Measurements from ENCODE around the gene RRP15. TPM values are rescaled to one million over a fixed set of nuclear protein-coding genes. Genes with fewer than 3 reads are reported as not detected.
A peak's percentile ranks its signal among the peaks of the same experiment; 100 is the strongest.

Gene RRP15
- polyA plus RNA-seq, 1 experiment, result 7.9 TPM

- ChIA-PET CTCF (interaction anchor here (0.6 to 4.0 kb wide), 17 partner anchors 8 to 1665 kb away, joined by 3 to 50 read pairs (median 10); partner anchors contain the start of gene TGFB2), POLR2A (no interaction called here)
- no peak for TF ChIP-seq CTCF (IDR thresholded peaks at IDR 0.05; ENCODE audit: low read depth, low read length)
- DNase-seq (ENCODE audit: low read depth, low spot score), result no peak
- no peak overlapping the region for H3K4me3 ChIP-seq (ENCODE audit: low read depth, low read length)
- H3K27me3 ChIP-seq (ENCODE audit: control insufficient read depth, insufficient read depth, low read length), result no peaks in the 10 kb centered on the region
- H3K27ac ChIP-seq (ENCODE audit: low read depth, low read length), result no peak overlapping the region
- H3K9me3 ChIP-seq (ENCODE audit: control insufficient read depth, insufficient read depth, low read length), result peaks cover 6% of the 10 kb centered on the region; the same call in 1 of the 2 replicates
Measured at GRCh38 chr1:218328769-218329168, 43.7 kb downstream of the RRP15 start.

- ChIA-PET CTCF (interaction anchor here (0.5 to 4.0 kb wide), 50 partner anchors 9 to 1483 kb away, joined by 3 to 50 read pairs (median 4); partner anchors contain the start of gene TGFB2), POLR2A (interaction anchor here (0.5 kb wide), 1 partner anchor 546 kb away, joined by 3 read pairs; no protein-coding TSS in a partner anchor)
- no peaks in the 10 kb centered on the region for H3K27me3 ChIP-seq (ENCODE audit: control insufficient read depth, insufficient read depth, low read length)
- H3K27ac ChIP-seq (ENCODE audit: low read depth, low read length), result no peak overlapping the region
- H3K4me3 ChIP-seq (ENCODE audit: low read depth, low read length), result no peak overlapping the region
- DNase-seq (ENCODE audit: low read depth, low spot score), result no peak
- H3K9me3 ChIP-seq (ENCODE audit: control insufficient read depth, insufficient read depth, low read length), result no peaks in the 10 kb centered on the region
- peak; percentile 55 for TF ChIP-seq CTCF (IDR thresholded peaks at IDR 0.05; ENCODE audit: low read depth, low read length)
Measured at GRCh38 chr1:218330043-218330623, 45.0 kb downstream of the RRP15 start.

GRCh38 chr1:218332416-218332815 is 47.3 kb downstream of the RRP15 start:
- no peak for DNase-seq (ENCODE audit: low read depth, low spot score)
- Histone ChIP-seq H3K4me3 (ENCODE audit: low read depth, low read length) (no peak overlapping the region), H3K27ac (ENCODE audit: low read depth, low read length) (no peak overlapping the region), H3K9me3 (ENCODE audit: control insufficient read depth, insufficient read depth, low read length) (no peaks in the 10 kb centered on the region), H3K27me3 (ENCODE audit: control insufficient read depth, insufficient read depth, low read length) (no peaks in the 10 kb centered on the region)
- TF ChIP-seq CTCF (IDR thresholded peaks at IDR 0.05; ENCODE audit: low read depth, low read length), result no peak
- ChIA-PET CTCF (interaction anchor here (0.6 to 1.4 kb wide), 3 partner anchors 735 to 1329 kb away, joined by 3 to 6 read pairs (median 6); no protein-coding TSS in a partner anchor), POLR2A (no interaction called here)

- H3K27ac ChIP-seq (ENCODE audit: low read depth, low read length), result no peak overlapping the region
- POLR2A ChIA-PET, result interaction anchor here (2.3 kb wide), 1 partner anchor 9 kb away, joined by 7 read pairs; the partner anchor contains the start of gene TGFB2
- no peaks in the 10 kb centered on the region for H3K27me3 ChIP-seq (ENCODE audit: control insufficient read depth, insufficient read depth, low read length)
- no peak overlapping the region for H3K4me3 ChIP-seq (ENCODE audit: low read depth, low read length)
- TF ChIP-seq CTCF (IDR thresholded peaks at IDR 0.05; ENCODE audit: low read depth, low read length), result no peak
- no peaks in the 10 kb centered on the region for H3K9me3 ChIP-seq (ENCODE audit: control insufficient read depth, insufficient read depth, low read length)
- no peak for DNase-seq (ENCODE audit: low read depth, low spot score)
- CTCF ChIA-PET, result interaction anchor here (1.0 kb wide), 1 partner anchor 731 kb away, joined by 5 read pairs; no protein-coding TSS in a partner anchor
Measured at GRCh38 chr1:218336328-218336727, 51.2 kb downstream of the RRP15 start.

- DNase-seq (ENCODE audit: low read depth, low spot score), result no peak
- Histone ChIP-seq H3K4me3 (ENCODE audit: low read depth, low read length) (no peak overlapping the region), H3K27me3 (ENCODE audit: control insufficient read depth, insufficient read depth, low read length) (no peaks in the 10 kb centered on the region), H3K27ac (ENCODE audit: low read depth, low read length) (no peak overlapping the region), H3K9me3 (ENCODE audit: control insufficient read depth, insufficient read depth, low read length) (no peaks in the 10 kb centered on the region)
- CTCF ChIA-PET, result interaction anchor here (0.6 to 3.0 kb wide), 25 partner anchors 9 to 1474 kb away, joined by 3 to 10 read pairs (median 4); no protein-coding TSS in a partner anchor
- POLR2A ChIA-PET, result no interaction called here
- peak; percentile 73 for TF ChIP-seq CTCF (IDR thresholded peaks at IDR 0.05; ENCODE audit: low read depth, low read length)
Measured at GRCh38 chr1:218339267-218339831, 54.3 kb downstream of the RRP15 start.
